Measurements from ENCODE around the gene SFXN5.

Gene SFXN5

DNA sequence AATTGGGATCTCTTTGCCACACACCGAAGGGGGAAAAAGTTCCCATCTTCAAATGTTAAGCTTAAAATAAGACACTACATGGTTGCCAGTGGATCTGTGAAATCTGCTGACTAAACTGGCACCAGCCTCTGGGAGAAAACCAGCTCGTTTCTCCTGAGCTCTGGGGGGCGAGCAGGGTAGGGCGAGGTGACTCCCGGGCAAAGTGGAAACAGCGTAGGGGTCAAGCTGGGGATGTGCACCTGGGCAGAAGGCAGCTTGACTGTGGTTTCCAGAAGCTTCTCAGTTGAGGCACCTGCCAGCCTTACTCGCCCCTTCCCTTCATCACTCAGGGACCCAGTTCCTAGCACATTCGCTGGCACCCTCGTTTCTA lies 62.8 kb downstream of the SFXN5 start:
- DNase-seq (ENCODE audit: low read depth) = no peak
- no peak overlapping the region for H3K4me3 ChIP-seq (ENCODE audit: low read depth, low read length)
- TF ChIP-seq, protein P1, sequence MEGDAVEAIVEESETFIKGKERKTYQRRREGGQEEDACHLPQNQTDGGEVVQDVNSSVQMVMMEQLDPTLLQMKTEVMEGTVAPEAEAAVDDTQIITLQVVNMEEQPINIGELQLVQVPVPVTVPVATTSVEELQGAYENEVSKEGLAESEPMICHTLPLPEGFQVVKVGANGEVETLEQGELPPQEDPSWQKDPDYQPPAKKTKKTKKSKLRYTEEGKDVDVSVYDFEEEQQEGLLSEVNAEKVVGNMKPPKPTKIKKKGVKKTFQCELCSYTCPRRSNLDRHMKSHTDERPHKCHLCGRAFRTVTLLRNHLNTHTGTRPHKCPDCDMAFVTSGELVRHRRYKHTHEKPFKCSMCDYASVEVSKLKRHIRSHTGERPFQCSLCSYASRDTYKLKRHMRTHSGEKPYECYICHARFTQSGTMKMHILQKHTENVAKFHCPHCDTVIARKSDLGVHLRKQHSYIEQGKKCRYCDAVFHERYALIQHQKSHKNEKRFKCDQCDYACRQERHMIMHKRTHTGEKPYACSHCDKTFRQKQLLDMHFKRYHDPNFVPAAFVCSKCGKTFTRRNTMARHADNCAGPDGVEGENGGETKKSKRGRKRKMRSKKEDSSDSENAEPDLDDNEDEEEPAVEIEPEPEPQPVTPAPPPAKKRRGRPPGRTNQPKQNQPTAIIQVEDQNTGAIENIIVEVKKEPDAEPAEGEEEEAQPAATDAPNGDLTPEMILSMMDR (IDR thresholded peaks at IDR 0.05; ENCODE audit: low read depth, low read length, missing control alignments) = no peak

DNA sequence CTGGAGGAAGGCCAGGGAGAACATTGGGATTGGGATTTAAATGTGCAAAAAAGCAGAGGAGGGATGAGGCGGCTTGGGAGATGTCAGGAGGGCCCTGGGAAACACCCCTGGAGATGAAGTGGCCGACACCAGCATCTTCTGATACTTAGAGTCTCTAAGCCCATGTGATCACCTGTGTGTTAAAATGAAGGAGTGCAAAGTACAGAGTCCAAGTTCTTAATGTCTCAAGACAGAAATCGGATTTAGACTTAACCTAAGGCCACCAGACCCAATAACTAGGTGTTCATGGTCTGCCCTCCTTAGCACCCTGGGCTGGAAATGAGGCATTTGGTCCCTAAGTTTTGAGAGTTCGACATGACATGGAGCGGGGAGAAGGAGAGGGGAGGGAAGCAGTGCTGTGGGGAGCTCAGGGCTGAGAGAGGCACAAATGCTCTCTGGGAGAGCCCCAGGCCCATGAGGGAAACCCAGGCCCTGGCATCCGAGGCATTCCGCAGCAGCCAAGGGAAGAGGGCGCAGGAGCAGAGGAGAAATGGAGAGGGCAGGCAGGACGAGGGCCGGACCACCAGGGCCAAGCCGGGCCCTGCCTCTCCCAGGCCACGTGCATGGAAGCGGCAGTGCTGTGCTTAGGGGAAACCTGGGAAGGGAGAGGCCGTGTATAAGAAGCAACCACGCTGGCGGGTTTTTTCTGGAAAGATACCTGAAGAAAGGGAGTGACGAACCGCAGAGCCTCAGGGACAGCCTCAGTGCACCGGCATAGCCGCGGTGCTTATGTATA lies 63.3 kb downstream of the SFXN5 start:
- no peak for DNase-seq (ENCODE audit: low read depth)
- H3K4me3 ChIP-seq (ENCODE audit: low read depth, low read length) = no peak overlapping the region
- TF ChIP-seq, protein P1 (IDR thresholded peaks at IDR 0.05; ENCODE audit: low read depth, low read length, missing control alignments) = no peak

DNA sequence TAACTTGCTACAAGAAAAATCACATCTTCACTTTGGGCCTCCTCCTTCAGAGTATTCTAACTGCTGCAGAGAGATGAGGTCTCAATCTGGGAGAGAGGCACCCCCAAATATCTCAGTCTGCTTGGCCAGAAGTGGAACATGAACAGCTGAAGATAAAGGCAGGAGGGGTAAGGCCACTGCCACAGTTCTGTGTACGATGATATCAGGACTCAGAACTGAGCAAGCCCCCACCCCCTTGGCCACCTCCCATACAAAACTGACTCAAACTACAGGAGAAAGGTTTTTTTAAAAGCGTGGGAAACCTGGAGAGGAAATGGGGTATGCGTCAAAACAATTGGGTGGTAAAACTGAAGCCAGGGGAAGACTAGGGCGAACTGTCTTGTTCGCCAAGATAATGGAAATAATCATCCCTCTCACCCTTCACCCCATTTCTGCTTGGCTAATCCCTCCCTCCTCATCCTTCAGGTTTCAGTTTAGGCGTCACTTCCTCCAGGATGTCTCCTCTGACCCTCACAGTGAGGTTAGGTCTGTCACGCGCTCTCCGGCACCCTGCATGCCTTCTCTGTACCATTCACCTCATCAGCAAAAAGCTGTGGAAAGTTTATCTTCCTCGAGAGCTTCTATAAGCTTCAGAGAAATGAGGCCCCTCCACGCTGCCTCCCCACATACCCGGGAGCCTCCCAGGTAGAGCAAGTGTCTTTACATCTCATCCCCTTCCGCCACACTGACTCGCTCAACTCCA lies 64.4 kb downstream of the SFXN5 start:
- TF ChIP-seq, protein P1 (IDR thresholded peaks at IDR 0.05; ENCODE audit: low read depth, low read length, missing control alignments) = no peak

DNA sequence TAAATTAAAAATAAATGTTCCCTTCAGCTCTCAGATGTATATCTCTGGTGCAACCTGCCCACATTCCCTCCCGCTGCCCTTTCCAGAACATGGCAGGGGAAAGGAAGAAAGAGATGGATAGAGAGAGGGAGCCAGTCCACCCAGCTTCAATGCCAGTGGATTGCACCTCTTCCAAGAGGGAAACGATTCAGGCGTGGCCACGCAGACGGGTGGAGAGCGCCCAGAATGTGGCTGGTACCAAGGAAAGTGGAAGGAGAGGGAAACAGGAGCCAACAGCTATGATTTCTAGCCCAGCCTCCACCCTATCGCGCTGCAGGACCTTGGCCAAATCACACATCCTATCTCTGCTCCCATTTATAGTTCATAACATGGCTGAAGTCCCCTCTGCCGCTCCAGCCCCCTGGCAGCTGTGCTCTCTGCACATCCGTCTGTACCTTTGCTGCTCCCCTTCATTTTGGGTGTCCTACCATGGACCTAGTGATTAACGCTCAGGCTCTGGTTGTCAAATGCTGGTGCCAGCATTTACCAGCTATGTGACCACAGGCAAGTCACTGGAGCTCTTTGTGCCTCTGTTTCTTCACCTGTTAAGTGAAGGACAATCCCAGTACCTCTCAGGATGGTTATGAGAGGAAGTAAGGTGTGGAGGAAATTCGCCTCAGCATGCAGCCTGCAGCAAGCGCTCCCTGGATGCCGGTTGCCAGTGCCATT lies 66.5 kb downstream of the SFXN5 start:
- DNase-seq (ENCODE audit: low read depth) = no peak

More for the DNA sequence above, 64.4 kb downstream of the SFXN5 start:
- no peak for DNase-seq (ENCODE audit: low read depth)
- H3K4me3 ChIP-seq (ENCODE audit: low read depth, low read length) = no peak overlapping the region

DNA sequence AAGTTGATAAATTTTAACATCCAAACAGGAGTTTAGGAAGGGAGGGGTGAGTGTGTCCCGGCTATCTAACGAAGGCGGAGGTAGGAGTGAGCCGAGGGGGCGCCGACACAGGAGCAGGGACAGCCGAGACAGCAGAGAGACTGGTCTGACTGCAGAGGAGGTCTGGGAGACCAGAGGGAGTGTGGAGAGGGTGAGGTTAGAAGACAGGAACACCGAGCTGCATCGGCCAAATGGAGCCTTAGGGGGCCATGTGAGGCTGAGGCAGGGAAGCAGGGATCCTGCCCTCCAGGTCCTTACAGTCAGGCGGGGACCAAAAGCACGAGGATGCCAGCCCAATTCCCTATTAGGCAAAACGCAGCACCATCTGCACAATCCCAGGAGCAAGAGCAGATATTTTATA lies 67.0 kb downstream of the SFXN5 start:
- no peak for DNase-seq (ENCODE audit: low read depth)
- TF ChIP-seq, protein P1 (IDR thresholded peaks at IDR 0.05; ENCODE audit: low read depth, low read length, missing control alignments) = no peak
- no peak overlapping the region for H3K4me3 ChIP-seq (ENCODE audit: low read depth, low read length)

More for the DNA sequence above, 66.5 kb downstream of the SFXN5 start:
- TF ChIP-seq, protein P1 (IDR thresholded peaks at IDR 0.05; ENCODE audit: low read depth, low read length, missing control alignments) = no peak
- H3K4me3 ChIP-seq (ENCODE audit: low read depth, low read length) = no peak overlapping the region

DNA sequence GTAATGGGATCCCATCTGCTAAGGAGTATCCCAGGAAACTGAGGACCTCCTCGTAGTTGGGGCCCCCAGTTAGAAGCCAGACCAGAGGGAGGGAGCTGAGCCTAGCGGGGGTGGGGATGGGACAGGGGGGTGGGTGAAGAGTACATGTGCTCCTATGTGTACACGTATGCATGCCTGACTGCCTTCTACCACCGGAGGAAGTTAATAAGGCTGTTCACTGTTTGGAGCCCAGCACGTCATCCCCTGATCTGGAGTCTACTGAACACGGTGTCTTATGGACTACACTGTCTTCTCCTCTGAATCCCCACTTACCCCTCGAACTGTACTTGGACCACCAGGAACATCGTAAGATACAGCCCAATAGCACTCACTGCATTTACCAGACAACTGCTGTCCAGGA lies 68.5 kb downstream of the SFXN5 start:
- DNase-seq (ENCODE audit: low read depth) = no peak
- TF ChIP-seq, protein P1 (IDR thresholded peaks at IDR 0.05; ENCODE audit: low read depth, low read length, missing control alignments) = no peak
- H3K4me3 ChIP-seq (ENCODE audit: low read depth, low read length) = no peak overlapping the region

Data from GM12864 (cell line).